Activated CD4-positive, alpha-beta T cell treated with anti-CD3 and anti-CD28 coated beads for 24 hours (primary cell): ENCODE data around the gene CCNC.
"Not testable (repeated sequence)": the region's sequence is repeated elsewhere in the genome, so short reads cannot be mapped to it uniquely, and the experiment has no call there.

Source experiments
- DNase-seq, 2 donors: peaks; one replicate each; pipeline ENCODE4 v3.0.0-alpha.2; 2020; ENCODE audit warnings: low read depth in 2 of 2

Gene CCNC

GRCh38 chr6:99603421-99604165 is 35.1 kb upstream of the CCNC start:
- no peak for DNase-seq

- DNase-seq: no peak
Measured at GRCh38 chr6:99602520-99603420, 34.3 kb upstream of the CCNC start.

GRCh38 chr6:99594696-99595095 is 26.2 kb upstream of the CCNC start:
- not testable (repeated sequence) for DNase-seq

GRCh38 chr6:99592900-99593299 is 24.4 kb upstream of the CCNC start:
- DNase-seq: no peak

- no peak for DNase-seq
Measured at GRCh38 chr6:99591673-99592364, 23.4 kb upstream of the CCNC start.

- no peak for DNase-seq
Measured at GRCh38 chr6:99590728-99591672, 22.5 kb upstream of the CCNC start.

- DNase-seq: no peak
Measured at GRCh38 chr6:99589907-99590493, 21.5 kb upstream of the CCNC start.

GRCh38 chr6:99589290-99589672 is 20.8 kb upstream of the CCNC start:
- no peak for DNase-seq

- peak; percentile 36 to 51 for DNase-seq
Measured at GRCh38 chr6:99588618-99589289, 20.3 kb upstream of the CCNC start.

- DNase-seq: no peak
Measured at GRCh38 chr6:99587792-99588191, 19.3 kb upstream of the CCNC start.

- DNase-seq: no peak
Measured at GRCh38 chr6:99579781-99580180, 11.3 kb upstream of the CCNC start.

GRCh38 chr6:99575544-99576227 is 7.2 kb upstream of the CCNC start:
- no peak for DNase-seq

GRCh38 chr6:99573980-99574617 is 5.6 kb upstream of the CCNC start:
- DNase-seq: no peak

GRCh38 chr6:99563056-99563723 is 5.3 kb downstream of the CCNC start:
- no peak for DNase-seq

GRCh38 chr6:99560668-99561067 is 7.8 kb downstream of the CCNC start:
- no peak for DNase-seq

- DNase-seq: no peak
Measured at GRCh38 chr6:99559057-99559456, 9.4 kb downstream of the CCNC start.

GRCh38 chr6:99553888-99554287 is 14.6 kb downstream of the CCNC start:
- DNase-seq: no peak

- no peak for DNase-seq
Measured at GRCh38 chr6:99550046-99550748, 18.3 kb downstream of the CCNC start.
